Fibroblast of lung (primary cell): ENCODE data around the gene RABGAP1L. TPM values are rescaled to one million over a fixed set of nuclear protein-coding genes. Genes with fewer than 3 reads are reported as not detected.
A peak's percentile ranks its signal among the peaks of the same experiment; 100 is the strongest.
"Not testable (repeated sequence)": the region's sequence is repeated elsewhere in the genome, so short reads cannot be mapped to it uniquely, and the experiment has no call there.

Source experiments
- DNase-seq, 2 donors: peaks; one replicate each; pipeline versions ENCODE4 v3.0.0 to v3.0.0-alpha.2; 2010; ENCODE audit warnings: low read depth in 2 of 2
- H2AFZ ChIP-seq: 2 replicates; pipeline ENCODE4 v1.5.1; 2012; ENCODE audit warnings: low read length, control low read depth, inconsistent platforms
- H3K27ac ChIP-seq: 2 replicates; pipeline ENCODE4 v1.5.1; 2011; ENCODE audit warnings: low read length, control low read depth; ENCODE audit not compliant: insufficient read depth
- H3K27me3 ChIP-seq: 2 replicates; pipeline ENCODE4 v1.5.1; 2011; ENCODE audit warnings: mild to moderate bottlenecking, low read length; ENCODE audit not compliant: control insufficient read depth, insufficient read depth
- H3K36me3 ChIP-seq: 2 replicates; pipeline ENCODE4 v1.5.1; 2011; ENCODE audit warnings: low read length; ENCODE audit not compliant: control insufficient read depth, insufficient read depth
- H3K4me1 ChIP-seq: 2 replicates; pipeline ENCODE4 v1.5.1; 2011; ENCODE audit warnings: low read length; ENCODE audit not compliant: control insufficient read depth, insufficient read depth; ENCODE audit errors: extremely low read depth
- H3K4me2 ChIP-seq: 2 replicates; pipeline ENCODE4 v1.5.1; 2011; ENCODE audit warnings: low read length, control low read depth; ENCODE audit not compliant: insufficient read depth; ENCODE audit errors: extremely low read depth
- H3K4me3 ChIP-seq, 4 experiments: fragments of 200-600 bp in 1 of 4; sonication (generic) in 1 of 4; replicated peaks in 1 of 4; 2 replicates each; pipeline ENCODE4 v1.5.1; 2011 to 2016; ENCODE audit warnings: low read length in 4 of 4, low read depth in 3 of 4, mild to moderate bottlenecking in 3 of 4, control low read depth in 2 of 4, inconsistent platforms in 1 of 4, mixed read lengths in 1 of 4; ENCODE audit not compliant: insufficient read depth in 1 of 4; ENCODE audit errors: control extremely low read depth in 1 of 4
- H3K79me2 ChIP-seq: 2 replicates; pipeline ENCODE4 v1.5.1; 2012; ENCODE audit warnings: mild to moderate bottlenecking, low read length, inconsistent platforms; ENCODE audit not compliant: control insufficient read depth, insufficient read depth
- H3K9ac ChIP-seq: 2 replicates; pipeline ENCODE4 v1.5.1; 2011; ENCODE audit warnings: mild to moderate bottlenecking, low read length, control low read depth; ENCODE audit not compliant: insufficient read depth
- H3K9me3 ChIP-seq: 2 replicates; pipeline ENCODE4 v1.5.1; 2012; ENCODE audit warnings: low read depth, low read length; ENCODE audit not compliant: control insufficient read depth, insufficient read depth
- H4K20me1 ChIP-seq: 2 replicates; pipeline ENCODE4 v1.5.1; 2011; ENCODE audit warnings: low read length; ENCODE audit not compliant: control insufficient read depth, insufficient read depth; ENCODE audit errors: extremely low read depth
- CTCF ChIP-seq, 2 donors: IDR thresholded peaks in 1 of 2; conservative IDR thresholded peaks in 1 of 2; 1 replicate in 1 of 2; 2 replicates in 1 of 2; pipeline ENCODE4 v1.5.1; 2011 to 2012; ENCODE audit warnings: low read length in 2 of 2, control low read depth in 1 of 2, inconsistent platforms in 1 of 2, low read depth in 1 of 2, mild to moderate bottlenecking in 1 of 2
- EZH2 ChIP-seq: IDR thresholded peaks from 2 replicates; pipeline ENCODE4 v1.5.1; 2012; ENCODE audit warnings: low read length, control low read depth, mild to moderate bottlenecking; ENCODE audit errors: missing control alignments
- polyA plus RNA-seq, 2 donors: library from polyadenylated mRNA; depleted of rRNA in 1 of 2; stranded (reverse) in 1 of 2; unstranded in 1 of 2; fragments of >200 nt; gene quantifications; 2 replicates each; pipeline ENCODE4 v1.2.1, GENCODE V29; 2011 to 2012; ENCODE audit warnings: missing spikeins in 1 of 2
- total RNA-seq: library from RNA; depleted of rRNA; stranded (reverse); fragments of >200 nt; gene quantifications from 2 replicates; pipeline ENCODE4 v1.2.1, GENCODE V29; 2014

RABGAP1L gene
- total and polyA plus RNA-seq, 2 donors (not counting 1 experiment from before 2014, with no cell fraction given), result 33.8 to 36.5 TPM

GRCh38 chr1:174407665-174408064, 248.3 kb downstream of the RABGAP1L start:
- H3K9me3 ChIP-seq, result no peaks in the 10 kb centered on the region

GRCh38 chr1:174408146-174408545, 248.8 kb downstream of the RABGAP1L start:
- no peak overlapping the region for H3K4me2 ChIP-seq
- H3K4me3 ChIP-seq, result no peak overlapping the region
- H3K36me3 ChIP-seq, result no peaks in the 10 kb centered on the region
- H3K9me3 ChIP-seq, result no peaks in the 10 kb centered on the region
- H3K9ac ChIP-seq, result no peak overlapping the region
- H3K4me1 ChIP-seq, result no peaks in the 10 kb centered on the region
- H3K27ac ChIP-seq, result no peak overlapping the region
- H2AFZ ChIP-seq, result no peak overlapping the region
- H4K20me1 ChIP-seq, result no peaks in the 10 kb centered on the region
- no peaks in the 10 kb centered on the region for H3K79me2 ChIP-seq
- no peaks in the 10 kb centered on the region for H3K27me3 ChIP-seq
- DNase-seq, result no peak
- no peak for TF ChIP-seq EZH2
- no peak for TF ChIP-seq CTCF (conservative IDR thresholded peaks at IDR 0.05 in 1 of 2, IDR thresholded peaks at IDR 0.05 in 1 of 2; ENCODE audit: low read depth in 1 of 2, low read length in 2 of 2)

More at GRCh38 chr1:174407665-174408064, 248.3 kb downstream of the RABGAP1L start:
- H3K27ac ChIP-seq, result no peak overlapping the region
- peak in 1 of 2 donors; percentile 12 for DNase-seq
- no peak overlapping the region for H3K4me3 ChIP-seq
- no peaks in the 10 kb centered on the region for H4K20me1 ChIP-seq
- H3K4me1 ChIP-seq, result no peaks in the 10 kb centered on the region
- H3K27me3 ChIP-seq, result no peaks in the 10 kb centered on the region
- H3K79me2 ChIP-seq, result no peaks in the 10 kb centered on the region
- H3K4me2 ChIP-seq, result no peak overlapping the region
- TF ChIP-seq EZH2 (no peak), CTCF (conservative IDR thresholded peaks at IDR 0.05 in 1 of 2, IDR thresholded peaks at IDR 0.05 in 1 of 2; ENCODE audit: low read depth in 1 of 2, low read length in 2 of 2) (no peak)
- no peak overlapping the region for H3K9ac ChIP-seq
- no peak overlapping the region for H2AFZ ChIP-seq
- H3K36me3 ChIP-seq, result no peaks in the 10 kb centered on the region

- H3K27me3 ChIP-seq, DNase-seq, H3K27ac ChIP-seq, H3K4me2 ChIP-seq, H3K4me1 ChIP-seq, H3K9me3 ChIP-seq, H3K4me3 ChIP-seq, H2AFZ ChIP-seq, H4K20me1 ChIP-seq, H3K36me3 ChIP-seq, H3K79me2 ChIP-seq, H3K9ac ChIP-seq: not testable (repeated sequence)
Measured at GRCh38 chr1:174409801-174410200, 250.5 kb downstream of the RABGAP1L start.
